Melanocyte of skin (primary cell): Measurements from ENCODE around the gene TMEM41B. TPM values are rescaled to one million over a fixed set of nuclear protein-coding genes. Genes with fewer than 3 reads are reported as not detected.

Source experiments
- small RNA-seq, 2 donors: library from RNA; depleted of rRNA; stranded (forward); fragments of <200 nt; gene quantifications; one replicate each; pipeline ENCODE3, GENCODE V24; 2012
- total RNA-seq, 2 donors: library from RNA; depleted of rRNA; stranded (reverse); fragments of >200 nt; gene quantifications; 2 replicates each; pipeline ENCODE4 v1.2.3, GENCODE V29; 2012

Gene TMEM41B, protein sequence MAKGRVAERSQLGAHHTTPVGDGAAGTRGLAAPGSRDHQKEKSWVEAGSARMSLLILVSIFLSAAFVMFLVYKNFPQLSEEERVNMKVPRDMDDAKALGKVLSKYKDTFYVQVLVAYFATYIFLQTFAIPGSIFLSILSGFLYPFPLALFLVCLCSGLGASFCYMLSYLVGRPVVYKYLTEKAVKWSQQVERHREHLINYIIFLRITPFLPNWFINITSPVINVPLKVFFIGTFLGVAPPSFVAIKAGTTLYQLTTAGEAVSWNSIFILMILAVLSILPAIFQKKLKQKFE
- total RNA-seq, result 10 to 100 TPM; 29.3 to 43.0 TPM

GRCh38 chr11:9314291-9315077 is at the start of gene TMEM41B:
TSS of gene TMEM41B (minus strand) at chr11:9314593. CDS start at chr11:9314441, 152 bp downstream.

DNA sequence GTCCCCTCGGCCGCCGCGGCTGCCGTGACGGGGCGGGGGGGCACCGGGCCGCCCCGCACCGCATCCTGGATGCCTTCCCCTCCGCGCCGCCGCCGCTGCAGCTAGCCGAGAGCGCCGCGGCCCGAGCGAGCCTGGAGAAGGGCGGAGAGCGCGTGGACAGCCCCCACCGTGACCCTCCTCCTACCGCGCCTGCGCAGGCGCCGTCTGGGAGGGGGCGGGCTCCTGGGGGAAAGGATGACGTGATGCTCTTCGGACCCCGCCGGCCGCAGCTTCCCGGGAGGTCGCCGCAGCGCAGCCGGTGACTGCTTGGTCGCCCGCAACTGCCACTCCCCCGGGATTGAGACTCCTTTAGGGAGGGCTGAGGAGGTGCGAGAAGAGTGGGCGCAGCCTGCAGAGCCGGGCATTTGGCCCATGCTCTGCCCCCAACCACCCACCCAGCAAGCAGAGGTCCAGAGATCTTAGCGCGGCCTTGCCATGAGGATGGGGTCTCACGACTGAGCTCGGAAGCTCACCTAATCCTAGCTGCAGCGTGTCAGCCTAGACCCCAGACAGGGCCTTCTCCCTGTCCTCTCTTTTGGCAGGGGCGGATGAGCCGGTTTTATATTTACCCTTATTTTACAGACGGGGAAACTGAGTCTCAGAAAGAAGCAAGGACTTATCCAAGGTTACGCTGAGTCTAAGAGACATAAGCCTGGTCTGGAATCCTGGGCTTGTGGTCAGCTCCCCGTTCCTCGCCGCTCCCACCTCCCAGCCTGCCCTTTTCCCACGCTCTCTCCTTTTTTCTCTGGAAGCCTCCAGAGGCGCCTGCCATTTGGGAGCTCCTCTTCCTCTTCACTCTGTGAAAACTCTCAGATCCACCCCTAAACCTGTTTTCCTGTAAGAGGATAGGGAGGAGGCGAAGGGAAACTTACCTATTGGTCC is 48.9 kb downstream of the TMEM41B start, which contains the start of gene DENND5A:
Gene DENND5A, minus strand, starts transcription at position 140 of the 921 bp plus-strand sequence. CDS start 281 bp downstream, outside the sequence.

Small RNA genes within 50 kb of the gene (small RNA-seq; reads per million reads assigned to genes)
- gene RF00017, result 0 reads per million in 2 donors

Other genes starting within 250 kb of the TMEM41B start
- gene SCUBE2, start 223.0 kb downstream of the TMEM41B start, total RNA-seq, result 10 to 100 TPM in 1 of 2 donors, 1 to 10 TPM in 1; 2.1 to 15.7 TPM
- gene DENND5A, start 49.2 kb downstream of the TMEM41B start, total RNA-seq, result 100 to 1,000 TPM; 127 to 148 TPM
- gene IPO7, start 70.1 kb upstream of the TMEM41B start, total RNA-seq, result 100 to 1,000 TPM in 1 of 2 donors, 10 to 100 TPM in 1; 78.5 to 160 TPM
- gene ZNF143, start 146.4 kb upstream of the TMEM41B start, total RNA-seq, result 10 to 100 TPM; 16.5 to 20.0 TPM